Activated T-helper 17 cell treated with anti-CD3 and anti-CD28 coated beads, Interleukin-2, amount 50 U/mL, for 72 hours (primary cell): ENCODE measurements around the gene ECSCR. TPM values are rescaled to one million over a fixed set of nuclear protein-coding genes. Genes with fewer than 3 reads are reported as not detected.
"Not testable (repeated sequence)": the region's sequence is repeated elsewhere in the genome, so short reads cannot be mapped to it uniquely, and the experiment has no call there.

Experiments used
- ATAC-seq: fragments of 150-1000 bp; cut with Tn5 transposase; replicated peaks from 2 replicates; pipeline ENCODE4 v1.10.0; 2021; ENCODE audit warnings: mild to moderate bottlenecking, moderate library complexity
- H3K27ac Mint-ChIP-seq: one replicate; pipeline ENCODE4 v1.8.0; 2022; ENCODE audit warnings: mixed read lengths
- H3K27me3 Mint-ChIP-seq: one replicate; pipeline ENCODE4 v1.8.0; 2022; ENCODE audit warnings: mixed read lengths
- H3K36me3 Mint-ChIP-seq: one replicate; pipeline ENCODE4 v1.8.0; 2022; ENCODE audit warnings: low read depth, mild to moderate bottlenecking, mixed read lengths
- H3K4me1 Mint-ChIP-seq: one replicate; pipeline ENCODE4 v1.8.0; 2022; ENCODE audit warnings: mixed read lengths
- H3K4me3 Mint-ChIP-seq: one replicate; pipeline ENCODE4 v1.8.0; 2022; ENCODE audit warnings: mild to moderate bottlenecking, mixed read lengths
- H3K9me3 Mint-ChIP-seq: one replicate; pipeline ENCODE4 v1.8.0; 2022; ENCODE audit warnings: mixed read lengths
- total RNA-seq, 2 donors: library from RNA; stranded (reverse); gene quantifications; one replicate each; pipeline ENCODE4 v1.2.3, GENCODE V29; 2022

Gene ECSCR
- total RNA-seq, 2 donors from 2014 or later = 3.3 to 4.1 TPM

DNA sequence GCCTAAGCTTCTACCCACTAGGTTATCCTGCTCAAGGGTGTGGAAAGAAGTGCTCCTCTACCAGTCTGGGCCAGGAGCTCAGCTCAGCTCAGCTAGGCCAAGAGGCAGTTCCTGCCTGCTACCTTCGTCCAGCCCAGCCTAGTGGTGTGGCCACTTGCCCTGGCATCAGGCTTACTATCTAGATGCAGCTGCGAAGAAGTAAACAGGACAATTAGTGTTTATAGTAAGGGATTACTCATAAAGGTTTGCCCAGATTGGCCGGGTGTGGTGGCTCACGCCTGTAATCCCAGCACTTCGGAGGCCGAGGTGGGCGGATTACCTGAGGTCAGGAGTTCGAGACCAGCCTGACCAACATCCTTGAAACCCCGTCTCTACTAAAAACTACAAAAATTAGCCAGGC lies 45.9 kb downstream of the ECSCR start:
- Mint-ChIP-seq H3K36me3 (peaks cover 99% of the 10 kb centered on the region), H3K27me3 (no peaks in the 10 kb centered on the region), H3K9me3 (no peaks in the 10 kb centered on the region), H3K27ac (peak overlapping the region; percentile 99), H3K4me3 (peak overlapping the region; percentile 86), H3K4me1 (peaks cover 37% of the 10 kb centered on the region)
- ATAC-seq = no peak

DNA sequence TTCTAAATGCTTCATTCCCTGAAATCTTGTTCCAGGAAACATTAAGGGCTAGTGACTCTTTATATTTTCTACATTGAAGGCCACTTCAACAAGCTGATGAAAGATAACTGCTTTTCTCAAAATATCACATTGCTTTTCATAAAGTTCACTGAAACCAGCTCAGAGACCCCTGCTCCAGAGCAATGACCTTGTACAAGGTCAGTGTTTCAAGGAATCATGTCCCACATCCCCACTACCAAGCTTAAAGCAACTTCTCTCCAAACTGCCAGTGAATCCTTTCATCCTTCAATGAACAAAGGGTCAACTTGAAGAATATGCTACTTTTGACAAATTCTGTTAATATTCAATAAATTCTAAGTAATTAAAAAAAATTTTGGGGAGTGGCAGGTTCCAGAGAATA lies 46.7 kb downstream of the ECSCR start:
- H3K27me3 Mint-ChIP-seq = no peaks in the 10 kb centered on the region
- H3K27ac Mint-ChIP-seq = peak overlapping the region; percentile 99
- H3K4me1 Mint-ChIP-seq = peaks cover 37% of the 10 kb centered on the region
- peaks cover 92% of the 10 kb centered on the region for H3K36me3 Mint-ChIP-seq
- ATAC-seq = no peak
- H3K4me3 Mint-ChIP-seq = peak overlapping the region; percentile 86
- no peaks in the 10 kb centered on the region for H3K9me3 Mint-ChIP-seq

DNA sequence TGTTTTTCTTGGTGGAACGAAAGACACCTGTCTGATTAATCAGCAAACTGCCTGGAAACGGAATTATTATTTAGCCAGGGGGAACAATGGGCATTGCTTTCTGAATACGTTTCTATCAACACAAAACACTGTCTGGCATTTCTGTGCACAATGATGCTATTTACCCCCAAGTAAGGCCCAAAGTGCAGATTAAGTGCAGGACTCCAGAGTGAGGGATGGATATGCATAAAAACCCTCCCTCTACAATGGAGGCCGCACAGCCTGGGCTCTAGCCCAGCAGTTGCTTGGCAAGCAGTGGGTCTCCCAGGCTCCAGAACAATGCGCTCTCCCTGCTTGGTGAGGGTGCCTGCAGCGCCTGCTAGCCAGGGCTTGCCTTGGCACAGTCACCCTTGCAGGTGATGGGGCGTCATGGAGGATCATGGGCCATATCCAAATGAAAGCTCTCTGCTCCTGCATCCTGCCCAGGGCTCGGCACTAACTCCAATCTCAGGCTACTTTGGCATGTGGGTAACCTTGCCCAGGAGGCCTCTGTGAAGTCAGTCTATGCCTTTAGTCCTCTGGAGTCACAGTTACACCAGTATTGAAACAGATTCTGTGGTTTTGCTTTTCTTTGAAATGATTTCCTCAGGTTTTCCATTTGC lies 47.2 kb downstream of the ECSCR start:
- peak; percentile 77 for ATAC-seq
- H3K27me3 Mint-ChIP-seq = no peaks in the 10 kb centered on the region
- no peaks in the 10 kb centered on the region for H3K9me3 Mint-ChIP-seq
- H3K27ac Mint-ChIP-seq = peak overlapping the region; percentile 99
- peaks cover 87% of the 10 kb centered on the region for H3K36me3 Mint-ChIP-seq
- peak overlapping the region; percentile 86 for H3K4me3 Mint-ChIP-seq
- H3K4me1 Mint-ChIP-seq = peaks cover 37% of the 10 kb centered on the region

DNA sequence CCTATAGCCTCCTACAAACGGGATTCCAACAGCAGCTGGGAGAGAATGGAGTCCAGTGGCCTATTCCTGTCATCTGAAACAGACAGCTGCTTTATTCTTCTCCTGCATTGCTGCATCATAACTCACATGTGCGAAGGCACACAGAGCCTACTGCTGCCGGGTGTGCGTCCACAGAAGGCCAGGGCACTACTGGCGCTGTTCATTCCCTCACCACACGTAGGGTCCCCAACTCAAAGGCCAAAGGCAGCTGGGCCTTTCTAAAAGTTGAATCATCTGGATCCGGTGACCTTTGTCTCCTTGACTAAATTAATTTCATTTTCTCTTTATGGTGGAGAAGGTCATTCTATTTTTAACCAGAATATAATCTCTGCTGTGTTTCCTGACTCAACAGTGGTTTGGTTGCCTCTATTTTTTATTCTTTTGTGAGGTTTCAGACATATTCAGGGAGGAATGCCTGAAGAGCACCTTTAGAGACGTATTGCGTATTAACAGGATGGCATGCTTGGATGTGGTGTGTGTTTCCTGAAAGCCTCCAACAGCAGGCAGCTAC lies 47.9 kb downstream of the ECSCR start:
- H3K4me3 Mint-ChIP-seq = peak overlapping the region; percentile 86
- no peaks in the 10 kb centered on the region for H3K27me3 Mint-ChIP-seq
- H3K9me3 Mint-ChIP-seq = no peaks in the 10 kb centered on the region
- H3K27ac Mint-ChIP-seq = peak overlapping the region; percentile 99
- peaks cover 37% of the 10 kb centered on the region for H3K4me1 Mint-ChIP-seq
- H3K36me3 Mint-ChIP-seq = peaks cover 80% of the 10 kb centered on the region
- ATAC-seq = peak; percentile 57

DNA sequence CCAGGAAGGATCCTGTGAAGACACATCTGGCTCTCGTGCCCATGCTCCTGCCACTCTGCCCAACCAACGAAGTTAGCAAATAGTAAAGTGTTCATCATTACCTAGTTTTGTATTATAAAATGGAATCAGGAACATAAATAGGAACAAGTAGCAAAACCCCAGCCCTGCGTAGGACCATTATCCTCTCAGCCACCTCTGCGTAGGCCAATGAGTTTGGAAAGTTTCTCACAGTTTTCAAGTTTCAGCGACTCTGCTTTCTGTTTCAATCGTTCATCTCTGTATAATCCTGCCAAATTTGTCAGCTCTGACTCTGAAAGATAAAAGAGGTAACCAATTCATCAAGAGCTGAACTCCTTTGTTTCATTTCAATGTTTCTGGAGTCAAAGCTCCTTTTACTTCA lies 48.6 kb downstream of the ECSCR start:
- Mint-ChIP-seq H3K9me3 (no peaks in the 10 kb centered on the region), H3K27ac (peak overlapping the region; percentile 99), H3K27me3 (no peaks in the 10 kb centered on the region), H3K4me3 (peak overlapping the region; percentile 86), H3K36me3 (peaks cover 73% of the 10 kb centered on the region), H3K4me1 (peaks cover 37% of the 10 kb centered on the region)
- peak; percentile 65 for ATAC-seq

DNA sequence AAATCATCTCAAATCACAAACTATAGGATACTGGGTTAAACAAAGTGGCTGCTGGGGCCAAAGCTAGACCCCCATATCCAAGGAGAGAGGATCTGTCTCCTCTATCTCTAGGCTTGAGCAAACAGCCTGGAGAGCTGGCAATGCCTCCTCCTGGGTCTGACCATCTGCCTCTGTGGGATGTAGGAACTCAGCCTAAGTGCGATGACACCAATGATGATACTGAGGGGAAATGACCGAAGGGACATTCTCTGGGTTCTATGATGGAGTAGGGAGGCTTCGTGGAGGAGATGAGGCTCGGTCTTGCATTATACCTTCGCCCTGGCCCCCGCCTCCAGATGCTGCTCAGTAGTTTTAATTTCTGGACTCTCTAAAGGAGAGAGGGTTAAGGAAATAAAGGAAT lies 49.4 kb downstream of the ECSCR start:
- Mint-ChIP-seq H3K4me3 (peak overlapping the region; percentile 86), H3K9me3 (no peaks in the 10 kb centered on the region), H3K27ac (peak overlapping the region; percentile 99)

DNA sequence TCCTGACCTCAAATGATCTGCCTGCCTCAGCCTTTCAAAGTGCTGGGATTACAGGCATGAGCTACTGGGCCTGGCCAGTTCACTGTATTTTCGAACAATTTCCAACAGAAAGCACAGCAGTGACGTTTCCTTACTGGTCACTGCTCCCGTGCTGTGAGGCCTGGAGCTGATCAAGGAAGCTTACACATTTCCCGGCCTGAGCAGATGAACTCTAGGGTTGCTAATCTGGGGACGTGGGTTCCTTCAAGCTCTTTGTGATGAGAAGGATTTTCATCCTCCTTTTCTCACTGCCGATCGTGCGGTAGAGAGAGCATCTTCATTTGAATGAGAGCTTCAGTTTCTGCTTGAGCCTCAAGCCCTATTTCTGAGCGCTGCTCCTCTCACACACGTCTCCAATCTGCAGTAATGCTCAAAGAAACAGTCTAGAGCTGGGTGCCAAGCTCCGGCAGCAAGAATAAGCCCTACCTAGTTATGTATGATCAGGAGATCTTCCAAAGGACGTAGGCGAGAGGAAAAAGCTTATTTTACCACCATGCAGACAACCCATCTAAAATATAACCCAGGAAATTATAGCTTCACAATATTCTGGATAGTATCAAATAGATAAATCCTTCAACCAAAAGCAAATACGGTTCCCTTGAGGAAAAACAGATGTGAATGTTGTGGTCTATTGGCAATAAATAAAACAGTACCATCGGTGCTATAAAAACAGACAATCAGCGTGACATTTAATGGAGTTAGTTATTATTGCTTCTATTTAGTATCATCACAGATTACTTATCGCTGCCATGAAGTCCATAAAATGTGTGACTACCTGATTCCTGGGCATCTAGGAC lies 51.3 kb downstream of the ECSCR start:
- peaks cover 40% of the 10 kb centered on the region for H3K4me1 Mint-ChIP-seq
- peaks cover 46% of the 10 kb centered on the region for H3K36me3 Mint-ChIP-seq
- H3K27ac Mint-ChIP-seq = no peak overlapping the region
- H3K9me3 Mint-ChIP-seq = no peaks in the 10 kb centered on the region
- no peaks in the 10 kb centered on the region for H3K27me3 Mint-ChIP-seq
- H3K4me3 Mint-ChIP-seq = no peak overlapping the region
- no peak for ATAC-seq

More for the DNA sequence above, 49.4 kb downstream of the ECSCR start:
- peaks cover 37% of the 10 kb centered on the region for H3K4me1 Mint-ChIP-seq
- H3K36me3 Mint-ChIP-seq = peaks cover 65% of the 10 kb centered on the region
- no peak for ATAC-seq
- no peaks in the 10 kb centered on the region for H3K27me3 Mint-ChIP-seq

DNA sequence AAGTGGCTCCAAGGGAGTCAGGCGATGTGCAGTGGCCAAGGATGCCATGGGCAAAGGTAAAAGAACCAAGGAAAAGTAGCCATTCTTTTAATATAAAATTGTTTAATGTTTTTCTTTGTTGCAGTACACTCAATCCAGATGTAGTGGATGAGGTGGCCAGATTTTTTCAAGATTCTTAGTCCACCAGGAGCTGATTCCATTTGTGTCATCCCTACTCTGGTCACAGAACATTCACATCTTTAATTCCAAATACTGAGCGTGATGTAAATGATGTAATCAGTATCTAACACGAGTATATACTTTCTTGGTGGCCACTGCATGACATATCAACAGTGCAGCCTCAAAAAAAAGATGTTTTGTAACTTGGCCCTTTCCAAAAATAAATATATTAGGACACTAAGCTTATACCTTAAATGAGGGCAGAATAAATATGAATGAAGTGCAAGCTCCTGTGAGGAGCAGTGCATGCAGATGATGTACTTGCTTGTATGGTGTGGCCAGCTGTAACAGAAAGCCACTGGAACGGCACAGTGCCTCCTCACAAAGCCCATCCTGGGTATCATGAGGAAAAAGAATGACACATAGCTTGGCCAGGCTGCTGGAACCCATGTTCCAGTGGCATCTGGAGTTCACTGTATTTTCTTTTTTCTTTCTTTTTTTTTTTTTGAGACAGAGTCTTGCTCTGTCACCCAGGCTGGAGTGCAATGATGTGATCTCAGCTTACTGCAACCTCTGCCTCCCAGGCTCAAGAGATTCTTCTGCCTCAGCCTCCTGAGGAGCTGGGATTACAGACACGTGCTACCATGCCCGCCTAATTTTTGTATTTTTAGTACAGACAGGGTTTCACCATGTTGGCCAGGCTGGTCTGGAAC lies 52.2 kb downstream of the ECSCR start:
- no peaks in the 10 kb centered on the region for H3K27me3 Mint-ChIP-seq
- no peak overlapping the region for H3K27ac Mint-ChIP-seq
- H3K9me3 Mint-ChIP-seq = no peaks in the 10 kb centered on the region
- peaks cover 31% of the 10 kb centered on the region for H3K4me1 Mint-ChIP-seq
- peaks cover 37% of the 10 kb centered on the region for H3K36me3 Mint-ChIP-seq
- no peak for ATAC-seq
- no peak overlapping the region for H3K4me3 Mint-ChIP-seq

DNA sequence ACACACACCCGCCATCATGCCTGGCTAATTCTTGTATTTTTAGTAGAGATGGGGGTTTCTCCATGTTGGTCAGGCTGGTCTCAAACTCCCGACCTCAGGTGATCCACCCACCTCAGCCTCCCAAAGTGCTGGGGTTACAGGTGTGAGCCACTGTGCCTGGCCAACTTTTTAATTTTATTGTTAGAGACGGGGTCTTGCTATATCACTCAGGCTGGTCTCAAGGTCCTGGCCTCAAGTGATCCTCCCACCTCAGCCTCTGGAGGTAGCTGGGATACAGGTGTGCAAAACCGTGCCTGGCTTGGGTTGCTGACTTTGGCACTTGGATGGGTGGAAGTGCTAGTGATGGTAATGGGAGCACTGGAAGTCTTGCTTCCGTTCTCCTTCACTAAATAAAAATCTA lies 53.4 kb downstream of the ECSCR start:
- not testable (repeated sequence) for H3K27ac Mint-ChIP-seq, H3K27me3 Mint-ChIP-seq, ATAC-seq, H3K4me3 Mint-ChIP-seq, H3K9me3 Mint-ChIP-seq
- Mint-ChIP-seq H3K4me1 (peaks cover 27% of the 10 kb centered on the region), H3K36me3 (peaks cover 25% of the 10 kb centered on the region)

DNA sequence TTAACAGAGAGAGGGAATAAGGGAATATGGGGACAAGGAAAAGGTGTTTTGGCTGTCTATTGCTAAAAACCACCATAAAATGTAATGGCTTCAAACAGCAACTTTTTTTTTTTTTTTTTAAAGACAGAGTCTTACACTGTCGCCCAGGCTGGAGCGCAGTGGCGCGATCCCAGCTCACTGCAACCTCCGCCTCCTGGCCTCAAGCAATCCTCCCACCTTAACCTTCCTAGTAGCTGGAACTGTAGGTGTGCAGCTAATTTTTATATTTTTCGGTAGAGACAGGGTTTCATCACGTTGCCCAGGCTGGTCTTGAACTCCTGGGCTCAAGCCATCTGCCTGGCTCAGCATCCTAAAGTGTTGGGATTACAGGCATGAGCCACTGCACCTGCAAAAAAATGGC lies 54.4 kb downstream of the ECSCR start:
- H3K27ac Mint-ChIP-seq = no peak overlapping the region
- peaks cover 16% of the 10 kb centered on the region for H3K36me3 Mint-ChIP-seq
- no peak for ATAC-seq
- H3K4me1 Mint-ChIP-seq = peaks cover 26% of the 10 kb centered on the region
- no peaks in the 10 kb centered on the region for H3K27me3 Mint-ChIP-seq
- no peak overlapping the region for H3K4me3 Mint-ChIP-seq
- no peaks in the 10 kb centered on the region for H3K9me3 Mint-ChIP-seq

DNA sequence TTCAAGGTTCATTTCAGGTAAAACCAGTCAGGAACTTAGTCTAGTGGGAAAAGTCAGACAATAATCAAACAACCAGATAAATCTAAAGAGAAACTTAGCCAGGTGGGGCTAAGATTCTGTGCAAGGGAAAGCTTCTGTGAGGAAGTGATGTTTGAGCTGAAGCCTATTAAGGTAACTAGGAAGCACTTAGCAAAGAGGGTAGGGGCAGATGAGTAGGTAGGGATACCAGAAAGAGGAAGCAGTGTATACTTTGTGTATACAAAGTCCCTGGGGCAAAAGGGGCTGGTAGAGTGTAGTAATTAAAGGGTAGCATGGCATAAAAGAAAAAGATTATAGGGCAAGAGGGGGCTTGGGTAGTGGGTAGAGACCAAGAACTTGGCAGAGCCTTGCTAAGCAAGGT lies 55.0 kb downstream of the ECSCR start:
- Mint-ChIP-seq H3K4me3 (no peak overlapping the region), H3K4me1 (peaks cover 27% of the 10 kb centered on the region), H3K27me3 (no peaks in the 10 kb centered on the region), H3K27ac (no peak overlapping the region), H3K36me3 (peaks cover 9% of the 10 kb centered on the region), H3K9me3 (no peaks in the 10 kb centered on the region)
- no peak for ATAC-seq

DNA sequence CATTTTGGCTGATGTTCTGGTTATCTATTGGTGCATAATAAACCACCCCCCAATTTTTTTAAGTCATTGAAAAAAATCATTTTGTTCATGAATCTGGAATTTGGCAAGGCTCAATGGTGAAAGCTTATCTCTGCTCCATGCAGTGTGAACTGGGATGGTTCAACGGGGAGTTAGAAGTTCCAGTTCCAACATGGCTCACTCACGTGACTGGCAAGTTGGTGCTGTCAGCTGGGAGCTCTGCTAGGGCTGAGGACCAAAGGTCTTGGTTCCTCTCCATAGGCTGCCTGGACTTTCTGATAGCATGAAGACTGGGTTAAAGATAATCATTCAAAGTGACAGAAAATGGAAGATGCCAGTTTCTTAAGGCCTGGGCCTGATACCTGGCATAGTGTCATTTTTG lies 55.6 kb downstream of the ECSCR start:
- ATAC-seq = no peak
- Mint-ChIP-seq H3K4me3 (no peak overlapping the region), H3K27ac (no peak overlapping the region), H3K9me3 (no peaks in the 10 kb centered on the region), H3K36me3 (peaks cover 3% of the 10 kb centered on the region), H3K27me3 (no peaks in the 10 kb centered on the region), H3K4me1 (peaks cover 28% of the 10 kb centered on the region)

DNA sequence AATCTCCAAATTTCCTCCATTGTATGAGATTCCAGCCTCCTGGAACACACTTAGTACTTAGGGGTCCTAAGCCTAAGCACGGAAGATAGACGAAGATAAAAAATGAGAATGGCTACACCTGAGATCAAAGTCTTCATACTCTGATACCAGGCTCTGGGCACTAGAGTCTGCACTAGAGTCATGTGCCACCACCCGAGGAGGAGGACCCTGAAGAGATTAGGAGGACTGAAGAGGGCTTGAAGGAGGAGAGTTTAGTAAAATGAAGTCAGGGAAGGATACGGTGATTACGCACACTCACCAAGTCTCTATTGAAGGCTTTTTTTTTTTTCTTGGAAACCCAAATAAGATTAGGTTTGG lies 58.1 kb downstream of the ECSCR start:
- ATAC-seq = no peak
- H3K4me3 Mint-ChIP-seq = peak overlapping the region; percentile 87

DNA sequence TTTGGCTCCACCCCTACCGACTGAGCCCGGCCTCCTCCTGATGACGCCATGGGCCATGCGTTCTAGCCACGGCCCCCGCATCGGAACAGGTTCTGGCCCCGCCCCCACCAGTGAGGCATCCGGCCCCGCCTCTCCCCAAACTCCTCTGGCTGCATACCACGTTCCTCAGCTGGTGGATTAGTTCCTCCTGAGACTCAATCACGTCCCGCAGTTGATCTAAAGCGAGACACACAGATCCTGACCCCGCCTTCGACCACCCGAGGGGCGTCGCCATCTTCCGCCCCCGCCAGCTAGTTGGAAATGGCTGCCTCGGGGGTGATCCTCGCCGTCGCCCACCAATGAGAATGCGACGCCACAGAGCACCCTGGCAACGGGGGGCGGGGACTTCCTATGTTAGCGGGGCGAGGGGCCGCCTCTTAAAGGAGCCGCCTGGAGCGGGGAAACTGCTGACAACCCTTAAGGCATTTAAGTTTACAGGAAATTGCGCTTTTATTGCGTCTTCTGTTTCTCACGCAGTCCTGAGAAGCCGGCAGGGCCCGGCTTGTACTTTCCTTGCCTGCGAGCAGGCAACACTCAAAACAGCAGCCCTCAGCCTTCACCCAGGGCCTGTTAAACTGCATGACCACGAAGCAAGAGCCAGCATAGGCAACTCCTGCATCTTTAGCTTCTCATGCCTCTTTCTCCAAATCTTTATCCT lies 58.6 kb downstream of the ECSCR start, which contains the start of gene SPATA24:
SPATA24 (minus strand) TSS at position 303 of the 697 bp plus-strand sequence; CDS start at position 274, 29 bp downstream.
- ATAC-seq = peak; percentile 95
- H3K4me1 Mint-ChIP-seq = peaks cover 36% of the 10 kb centered on the region
- no peaks in the 10 kb centered on the region for H3K27me3 Mint-ChIP-seq
- H3K9me3 Mint-ChIP-seq = no peaks in the 10 kb centered on the region
- peaks cover 9% of the 10 kb centered on the region for H3K36me3 Mint-ChIP-seq
- H3K4me3 Mint-ChIP-seq = peak within 1 kb of the TSS; percentile 87
- peak within 1 kb of the TSS; percentile 96 for H3K27ac Mint-ChIP-seq

More for the DNA sequence above, 58.1 kb downstream of the ECSCR start:
- peaks cover 3% of the 10 kb centered on the region for H3K36me3 Mint-ChIP-seq
- H3K4me1 Mint-ChIP-seq = peaks cover 31% of the 10 kb centered on the region
- no peaks in the 10 kb centered on the region for H3K9me3 Mint-ChIP-seq
- H3K27ac Mint-ChIP-seq = peak overlapping the region; percentile 96
- H3K27me3 Mint-ChIP-seq = no peaks in the 10 kb centered on the region
